K562 (cell line): ENCODE measurements around the gene COX7A1. TPM values are rescaled to one million over a fixed set of nuclear protein-coding genes. Genes with fewer than 3 reads are reported as not detected.

Experiments
- polyA plus RNA-seq, 8 experiments: library from polyadenylated mRNA; depleted of rRNA in 4 of 8; stranded (reverse) in 5 of 8; unstranded in 3 of 8; fragments of >200 nt; fragmentation: Nextera tagmentation in 2 of 8; fragmentation: Illumina TruSeq in 1 of 8; extraction: Ambion mirVana in 2 of 8; extraction: Trizol in 1 of 8; gene quantifications; 2 replicates each; pipeline versions ENCODE4 v1.2.1 to v1.2.3, GENCODE V29; 2011 to 2014; ENCODE audit warnings: inconsistent platforms in 1 of 8, missing spikeins in 1 of 8
- total RNA-seq, 7 experiments: library from RNA; depleted of rRNA in 6 of 7; stranded (reverse); fragments of >200 nt in 6 of 7; fragmentation: Illumina TruSeq in 2 of 7; extraction: Trizol in 2 of 7; gene quantifications; 2 replicates each; pipeline versions ENCODE4 v1.2.1 to v1.2.3, GENCODE V29; 2011 to 2021; ENCODE audit warnings: low replicate concordance in 1 of 7

COX7A1 gene
- total and polyA plus RNA-seq, 9 of the 15 experiments (the other 6 are each of a cell fraction or from before 2014, with no cell fraction given): 0.08 TPM; not detected in 8

Other genes with a start within 250 kb of the COX7A1 start
Only the 7 nearest of the 16 such genes appear.
- gene WDR62, start 97.5 kb downstream of the COX7A1 start, total RNA-seq (2014; rRNA removed): 18.8 and 27.6 TPM in 2 replicates
- 7.3 and 9.5 TPM in 2 replicates for gene WDR62, start 97.5 kb downstream of the COX7A1 start, total RNA-seq (2014; rRNA removed; fragmentation: Illumina TruSeq; extraction: Trizol)
- gene WDR62, start 97.5 kb downstream of the COX7A1 start, total RNA-seq (2015; rRNA removed; fragmentation: Illumina TruSeq; extraction: Trizol): 15.3 and 15.5 TPM in 2 replicates
- 30.1 and 32.8 TPM in 2 replicates for gene WDR62, start 97.5 kb downstream of the COX7A1 start, total RNA-seq (2021)
- 10.7 and 17.7 TPM in 2 replicates for gene WDR62, start 97.5 kb downstream of the COX7A1 start, polyA plus RNA-seq (2011; rRNA removed)
- 14.4 and 24.6 TPM in 2 replicates for gene WDR62, start 97.5 kb downstream of the COX7A1 start, polyA plus RNA-seq (2014; fragmentation: Illumina TruSeq; extraction: Trizol)
- under 1 TPM; 0.35 to 0.75 TPM for gene WDR62, start 97.5 kb downstream of the COX7A1 start, polyA plus RNA-seq (2014; fragmentation: Nextera tagmentation; extraction: Ambion mirVana)
- gene WDR62, start 97.5 kb downstream of the COX7A1 start, polyA plus RNA-seq (2014; rRNA removed): 22.2 and 24.5 TPM in 2 replicates
- gene OVOL3, start 41.3 kb downstream of the COX7A1 start, total RNA-seq (2014; rRNA removed): not detected in 2 replicates
- not detected in 2 replicates for gene OVOL3, start 41.3 kb downstream of the COX7A1 start, total RNA-seq (2014; rRNA removed; fragmentation: Illumina TruSeq; extraction: Trizol)
- gene OVOL3, start 41.3 kb downstream of the COX7A1 start, total RNA-seq (2015; rRNA removed; fragmentation: Illumina TruSeq; extraction: Trizol): not detected in 2 replicates
- gene OVOL3, start 41.3 kb downstream of the COX7A1 start, total RNA-seq (2021): not detected in 2 replicates
- gene OVOL3, start 41.3 kb downstream of the COX7A1 start, polyA plus RNA-seq (2011; rRNA removed): not detected in 2 replicates
- not detected in 2 replicates for gene OVOL3, start 41.3 kb downstream of the COX7A1 start, polyA plus RNA-seq (2014; fragmentation: Illumina TruSeq; extraction: Trizol)
- not detected for gene OVOL3, start 41.3 kb downstream of the COX7A1 start, polyA plus RNA-seq (2014; fragmentation: Nextera tagmentation; extraction: Ambion mirVana)
- not detected in 2 replicates for gene OVOL3, start 41.3 kb downstream of the COX7A1 start, polyA plus RNA-seq (2014; rRNA removed)
- gene POLR2I, start 37.6 kb downstream of the COX7A1 start, total RNA-seq (2014; rRNA removed): 283 and 291 TPM in 2 replicates
- 34.3 and 51.0 TPM in 2 replicates for gene POLR2I, start 37.6 kb downstream of the COX7A1 start, total RNA-seq (2014; rRNA removed; fragmentation: Illumina TruSeq; extraction: Trizol)
- 109 and 112 TPM in 2 replicates for gene POLR2I, start 37.6 kb downstream of the COX7A1 start, total RNA-seq (2015; rRNA removed; fragmentation: Illumina TruSeq; extraction: Trizol)
- 123 and 126 TPM in 2 replicates for gene POLR2I, start 37.6 kb downstream of the COX7A1 start, total RNA-seq (2021)
- gene POLR2I, start 37.6 kb downstream of the COX7A1 start, polyA plus RNA-seq (2011; rRNA removed): 28.0 and 31.0 TPM in 2 replicates
- 71.8 and 112 TPM in 2 replicates for gene POLR2I, start 37.6 kb downstream of the COX7A1 start, polyA plus RNA-seq (2014; fragmentation: Illumina TruSeq; extraction: Trizol)
- gene POLR2I, start 37.6 kb downstream of the COX7A1 start, polyA plus RNA-seq (2014; fragmentation: Nextera tagmentation; extraction: Ambion mirVana): 100 to 1,000 TPM; 197 to 235 TPM
- 141 and 179 TPM in 2 replicates for gene POLR2I, start 37.6 kb downstream of the COX7A1 start, polyA plus RNA-seq (2014; rRNA removed)
- gene TBCB, start 37.0 kb downstream of the COX7A1 start, total RNA-seq (2014; rRNA removed): 99.0 and 115 TPM in 2 replicates
- 38.2 and 47.7 TPM in 2 replicates for gene TBCB, start 37.0 kb downstream of the COX7A1 start, total RNA-seq (2014; rRNA removed; fragmentation: Illumina TruSeq; extraction: Trizol)
- gene TBCB, start 37.0 kb downstream of the COX7A1 start, total RNA-seq (2015; rRNA removed; fragmentation: Illumina TruSeq; extraction: Trizol): 57.2 and 58.9 TPM in 2 replicates
- gene TBCB, start 37.0 kb downstream of the COX7A1 start, total RNA-seq (2021): 71.0 and 79.5 TPM in 2 replicates
- gene TBCB, start 37.0 kb downstream of the COX7A1 start, polyA plus RNA-seq (2011; rRNA removed): 48.6 and 62.4 TPM in 2 replicates
- 57.8 and 66.5 TPM in 2 replicates for gene TBCB, start 37.0 kb downstream of the COX7A1 start, polyA plus RNA-seq (2014; fragmentation: Illumina TruSeq; extraction: Trizol)
- gene TBCB, start 37.0 kb downstream of the COX7A1 start, polyA plus RNA-seq (2014; fragmentation: Nextera tagmentation; extraction: Ambion mirVana): 1 to 10 TPM; 3.5 to 5.3 TPM
- gene TBCB, start 37.0 kb downstream of the COX7A1 start, polyA plus RNA-seq (2014; rRNA removed): 109 TPM in 2 replicates
- gene CAPNS1, start 12.4 kb downstream of the COX7A1 start, total RNA-seq (2014; rRNA removed): 171 and 230 TPM in 2 replicates
- gene CAPNS1, start 12.4 kb downstream of the COX7A1 start, total RNA-seq (2014; rRNA removed; fragmentation: Illumina TruSeq; extraction: Trizol): 173 and 179 TPM in 2 replicates
- 307 and 310 TPM in 2 replicates for gene CAPNS1, start 12.4 kb downstream of the COX7A1 start, total RNA-seq (2015; rRNA removed; fragmentation: Illumina TruSeq; extraction: Trizol)
- gene CAPNS1, start 12.4 kb downstream of the COX7A1 start, total RNA-seq (2021): 400 and 436 TPM in 2 replicates
- gene CAPNS1, start 12.4 kb downstream of the COX7A1 start, polyA plus RNA-seq (2011; rRNA removed): 363 and 480 TPM in 2 replicates
- 576 and 589 TPM in 2 replicates for gene CAPNS1, start 12.4 kb downstream of the COX7A1 start, polyA plus RNA-seq (2014; fragmentation: Illumina TruSeq; extraction: Trizol)
- gene CAPNS1, start 12.4 kb downstream of the COX7A1 start, polyA plus RNA-seq (2014; fragmentation: Nextera tagmentation; extraction: Ambion mirVana): 100 to 1,000 TPM in 1 of 2 experiments, 10 to 100 TPM in 1; 77.9 to 115 TPM
- gene CAPNS1, start 12.4 kb downstream of the COX7A1 start, polyA plus RNA-seq (2014; rRNA removed): 244 and 258 TPM in 2 replicates
- gene ZNF565, start 62.2 kb upstream of the COX7A1 start, total RNA-seq (2014; rRNA removed): 1.3 TPM in 2 replicates
- gene ZNF565, start 62.2 kb upstream of the COX7A1 start, total RNA-seq (2014; rRNA removed; fragmentation: Illumina TruSeq; extraction: Trizol): 2.9 and 3.0 TPM in 2 replicates
- 2.5 and 3.0 TPM in 2 replicates for gene ZNF565, start 62.2 kb upstream of the COX7A1 start, total RNA-seq (2015; rRNA removed; fragmentation: Illumina TruSeq; extraction: Trizol)
- gene ZNF565, start 62.2 kb upstream of the COX7A1 start, total RNA-seq (2021): 1.8 TPM in 2 replicates
- 2.6 and 3.2 TPM in 2 replicates for gene ZNF565, start 62.2 kb upstream of the COX7A1 start, polyA plus RNA-seq (2011; rRNA removed)
- 1.8 and 2.3 TPM in 2 replicates for gene ZNF565, start 62.2 kb upstream of the COX7A1 start, polyA plus RNA-seq (2014; fragmentation: Illumina TruSeq; extraction: Trizol)
- 1 to 10 TPM; 2.6 to 2.7 TPM for gene ZNF565, start 62.2 kb upstream of the COX7A1 start, polyA plus RNA-seq (2014; fragmentation: Nextera tagmentation; extraction: Ambion mirVana)
- gene ZNF565, start 62.2 kb upstream of the COX7A1 start, polyA plus RNA-seq (2014; rRNA removed): 1.7 and 2.5 TPM in 2 replicates
- 102 TPM in 2 replicates for gene ZNF146, start 62.7 kb upstream of the COX7A1 start, total RNA-seq (2014; rRNA removed)
- gene ZNF146, start 62.7 kb upstream of the COX7A1 start, total RNA-seq (2014; rRNA removed; fragmentation: Illumina TruSeq; extraction: Trizol): 195 and 223 TPM in 2 replicates
- gene ZNF146, start 62.7 kb upstream of the COX7A1 start, total RNA-seq (2015; rRNA removed; fragmentation: Illumina TruSeq; extraction: Trizol): 182 and 187 TPM in 2 replicates
- 92.4 and 99.9 TPM in 2 replicates for gene ZNF146, start 62.7 kb upstream of the COX7A1 start, total RNA-seq (2021)
- 98.8 and 124 TPM in 2 replicates for gene ZNF146, start 62.7 kb upstream of the COX7A1 start, polyA plus RNA-seq (2011; rRNA removed)
- gene ZNF146, start 62.7 kb upstream of the COX7A1 start, polyA plus RNA-seq (2014; fragmentation: Illumina TruSeq; extraction: Trizol): 146 and 185 TPM in 2 replicates
- 100 to 1,000 TPM in 1 of 2 experiments, 10 to 100 TPM in 1; 36.2 to 116 TPM for gene ZNF146, start 62.7 kb upstream of the COX7A1 start, polyA plus RNA-seq (2014; fragmentation: Nextera tagmentation; extraction: Ambion mirVana)
- 102 and 107 TPM in 2 replicates for gene ZNF146, start 62.7 kb upstream of the COX7A1 start, polyA plus RNA-seq (2014; rRNA removed)